Measurements from ENCODE around the gene PELI1.

The PELI1 gene

GRCh38 chr2:64128406-64128805 lies 15.8 kb downstream of the PELI1 start:
- DNase-seq (ENCODE audit: low read depth): no peak
- H3K4me3 ChIP-seq (ENCODE audit: control insufficient read depth, low read depth, low read length): no peak overlapping the region
- TF ChIP-seq CTCF (IDR thresholded peaks at IDR 0.05; ENCODE audit: control insufficient read depth, insufficient read depth, low read depth, low read length, missing control alignments): no peak

GRCh38 chr2:64127119-64127518 lies 17.1 kb downstream of the PELI1 start:
- no peak for TF ChIP-seq CTCF (IDR thresholded peaks at IDR 0.05; ENCODE audit: control insufficient read depth, insufficient read depth, low read depth, low read length, missing control alignments)
- DNase-seq (ENCODE audit: low read depth): no peak
- H3K4me3 ChIP-seq (ENCODE audit: control insufficient read depth, low read depth, low read length): no peak overlapping the region

GRCh38 chr2:64126601-64127000 lies 17.6 kb downstream of the PELI1 start:
- TF ChIP-seq CTCF (IDR thresholded peaks at IDR 0.05; ENCODE audit: control insufficient read depth, insufficient read depth, low read depth, low read length, missing control alignments): no peak
- no peak overlapping the region for H3K4me3 ChIP-seq (ENCODE audit: control insufficient read depth, low read depth, low read length)
- DNase-seq (ENCODE audit: low read depth): no peak

- H3K4me3 ChIP-seq (ENCODE audit: control insufficient read depth, low read depth, low read length): no peak overlapping the region
- DNase-seq (ENCODE audit: low read depth): no peak
- no peak for TF ChIP-seq CTCF (IDR thresholded peaks at IDR 0.05; ENCODE audit: control insufficient read depth, insufficient read depth, low read depth, low read length, missing control alignments)
Observed at GRCh38 chr2:64124571-64124970, 19.6 kb downstream of the PELI1 start.

GRCh38 chr2:64124168-64124567 lies 20.1 kb downstream of the PELI1 start:
- no peak overlapping the region for H3K4me3 ChIP-seq (ENCODE audit: control insufficient read depth, low read depth, low read length)
- no peak for DNase-seq (ENCODE audit: low read depth)
- no peak for TF ChIP-seq CTCF (IDR thresholded peaks at IDR 0.05; ENCODE audit: control insufficient read depth, insufficient read depth, low read depth, low read length, missing control alignments)

- H3K4me3 ChIP-seq (ENCODE audit: control insufficient read depth, low read depth, low read length): no peak overlapping the region
- TF ChIP-seq CTCF (IDR thresholded peaks at IDR 0.05; ENCODE audit: control insufficient read depth, insufficient read depth, low read depth, low read length, missing control alignments): no peak
- no peak for DNase-seq (ENCODE audit: low read depth)
Observed at GRCh38 chr2:64123740-64124139, 20.5 kb downstream of the PELI1 start.

- no peak overlapping the region for H3K4me3 ChIP-seq (ENCODE audit: control insufficient read depth, low read depth, low read length)
- TF ChIP-seq CTCF (IDR thresholded peaks at IDR 0.05; ENCODE audit: control insufficient read depth, insufficient read depth, low read depth, low read length, missing control alignments): no peak
- no peak for DNase-seq (ENCODE audit: low read depth)
Observed at GRCh38 chr2:64122358-64122757, 21.9 kb downstream of the PELI1 start.
